BLaER1 treated with 17β-estradiol and CSF1 and Interleukin-3, amounts not matched to agents 10 nM and 100 nM (cell line): Measurements from ENCODE around the gene BRD4.
"Not testable (repeated sequence)": the region's sequence is repeated elsewhere in the genome, so short reads cannot be mapped to it uniquely, and the experiment has no call there.

Experiments
- H3K27ac ChIP-seq, 11 experiments: shearing (Covaris generic); formaldehyde crosslinking; 2 replicates each; pipeline ENCODE4 v1.8.1; 2022
- H3K27me3 ChIP-seq, 11 experiments: shearing (Covaris generic); formaldehyde crosslinking; 2 replicates each; pipeline ENCODE4 v1.8.1; 2022
- H3K36me3 ChIP-seq, 11 experiments: shearing (Covaris generic); formaldehyde crosslinking; 2 replicates each; pipeline ENCODE4 v1.8.1; 2022
- H3K4me1 ChIP-seq, 10 experiments: shearing (Covaris generic); formaldehyde crosslinking; 2 replicates each; pipeline ENCODE4 v1.8.1; 2022
- H3K4me2 ChIP-seq, 11 experiments: shearing (Covaris generic); formaldehyde crosslinking; 2 replicates each; pipeline ENCODE4 v1.8.1; 2022
- H3K4me3 ChIP-seq, 10 experiments: shearing (Covaris generic); formaldehyde crosslinking; 2 replicates each; pipeline ENCODE4 v1.8.1; 2022
- H3K9ac ChIP-seq, 11 experiments: shearing (Covaris generic); formaldehyde crosslinking; 2 replicates each; pipeline ENCODE4 v1.8.1; 2022
- H3K9me3 ChIP-seq, 11 experiments: shearing (Covaris generic); formaldehyde crosslinking; replicated peaks in 1 of 11; 2 replicates each; pipeline ENCODE4 v1.8.1; 2022
- H4K20me1 ChIP-seq, 11 experiments: shearing (Covaris generic); formaldehyde crosslinking; 2 replicates each; pipeline ENCODE4 v1.8.1; 2022
- Cebpa-rat ChIP-seq, 11 experiments: shearing (Covaris generic); IDR thresholded peaks; 2 replicates each; pipeline ENCODE4 v1.8.1; 2022

The BRD4 gene

DNA sequence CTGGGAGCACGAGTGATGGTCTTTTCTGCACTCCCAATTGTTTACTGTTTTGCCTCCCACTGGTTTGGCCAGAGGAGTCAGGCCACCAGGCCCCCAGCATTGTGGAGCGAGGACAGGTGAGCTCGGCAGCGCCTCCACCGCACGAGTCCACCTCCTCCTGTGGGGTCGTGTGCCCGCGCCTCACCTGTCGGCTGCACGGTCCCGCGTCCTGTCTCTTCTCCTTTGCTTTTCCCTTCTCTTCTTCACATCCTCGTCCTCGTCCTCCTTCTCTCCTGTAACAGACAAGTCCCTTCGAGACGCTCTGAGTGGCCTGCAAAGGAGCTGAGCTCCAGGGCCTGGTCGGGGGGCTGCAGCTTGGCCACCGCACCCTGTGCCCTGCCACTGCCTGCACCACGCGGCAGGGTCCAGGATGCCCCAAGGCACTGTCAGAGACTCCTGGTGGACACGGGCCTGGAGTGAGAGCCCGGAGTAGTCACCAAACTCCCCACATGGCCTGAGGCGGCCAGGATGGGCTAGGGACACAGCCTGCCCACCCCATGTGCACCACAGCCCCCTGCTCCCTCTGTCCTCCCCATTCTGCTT lies 35.8 kb upstream of the BRD4 start:
- Histone ChIP-seq H4K20me1 (peaks cover 20 to 85% (median 71%) of the 10 kb centered on the region in 11 experiments; a peak in 21 of 22 replicates), H3K36me3 (peaks cover 89 to 98% (median 96%) of the 10 kb centered on the region in 11 experiments), H3K4me1 (peaks cover 0 to 6% (median 2%) of the 10 kb centered on the region in 10 experiments; a peak in 9 of 20 replicates), H3K27ac (no peak overlapping the region), H3K4me2 (no peak overlapping the region), H3K9me3 (peaks cover 0 to 18% (median 12%) of the 10 kb centered on the region in 11 experiments; a peak in 16 of 22 replicates), H3K9ac (no peak overlapping the region), H3K27me3 (no peaks in the 10 kb centered on the region), H3K4me3 (no peak overlapping the region)
- no peak for TF ChIP-seq Cebpa-rat (IDR thresholded peaks at IDR 0.05)

DNA sequence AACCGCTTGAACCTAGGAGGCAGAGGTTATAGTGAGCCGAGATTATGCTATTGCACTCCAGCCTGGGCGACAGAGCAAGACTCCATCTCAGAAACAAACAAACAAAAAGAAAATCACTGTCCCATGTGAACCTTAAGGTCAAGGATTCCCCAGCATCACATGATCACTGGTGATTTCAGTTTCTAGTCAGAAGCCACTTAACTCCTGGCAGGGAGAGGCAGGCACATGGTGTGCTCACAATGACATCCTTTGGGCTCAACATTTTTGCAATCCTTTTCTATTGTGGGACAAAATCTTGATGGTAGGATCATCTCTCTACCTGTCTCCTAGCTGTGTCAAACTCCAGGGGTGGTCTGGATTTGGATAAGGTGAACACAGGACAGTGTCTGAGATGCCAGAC lies 35.1 kb upstream of the BRD4 start:
- Histone ChIP-seq H3K4me3 (no peak overlapping the region), H3K9ac (no peak overlapping the region), H3K36me3 (peaks cover 82 to 92% (median 89%) of the 10 kb centered on the region in 11 experiments), H3K4me2 (no peak overlapping the region), H3K27me3 (no peaks in the 10 kb centered on the region), H4K20me1 (peaks cover 13 to 78% (median 64%) of the 10 kb centered on the region in 11 experiments; a peak in 19 of 22 replicates), H3K9me3 (peaks cover 0 to 18% (median 12%) of the 10 kb centered on the region in 11 experiments; a peak in 16 of 22 replicates), H3K27ac (no peak overlapping the region), H3K4me1 (no peaks in the 10 kb centered on the region; a peak in 2 of 20 replicates)
- TF ChIP-seq Cebpa-rat (IDR thresholded peaks at IDR 0.05) = no peak

DNA sequence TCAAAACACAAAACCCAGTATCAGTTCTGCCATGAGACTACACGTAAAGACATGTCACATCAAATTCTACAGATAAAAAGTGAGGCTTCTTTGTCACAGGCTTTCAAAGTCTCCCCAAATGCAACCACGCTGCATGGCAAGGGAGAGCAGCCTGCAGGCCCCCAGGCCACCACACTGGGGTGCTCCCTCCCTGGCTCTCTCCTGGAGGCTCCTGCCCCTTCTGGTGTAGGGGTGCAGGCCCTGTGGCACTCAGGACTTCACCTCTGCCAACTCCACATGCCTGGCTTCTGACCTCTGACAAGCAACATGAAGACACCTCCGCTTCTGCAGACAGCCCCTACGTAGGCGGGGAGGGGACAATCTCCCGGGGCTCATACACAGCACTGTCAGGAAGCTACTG lies 32.9 kb upstream of the BRD4 start:
- no peaks in the 10 kb centered on the region for H3K27me3 ChIP-seq
- H3K4me1 ChIP-seq = peaks cover 0 to 5% (median 0%) of the 10 kb centered on the region in 10 experiments; a peak in 4 of 20 replicates
- peaks cover 81 to 92% (median 87%) of the 10 kb centered on the region in 11 experiments for H3K36me3 ChIP-seq
- no peak for TF ChIP-seq Cebpa-rat (IDR thresholded peaks at IDR 0.05)
- H4K20me1 ChIP-seq = peaks cover 7 to 74% (median 52%) of the 10 kb centered on the region in 11 experiments; a peak in 20 of 22 replicates
- H3K4me3 ChIP-seq = no peak overlapping the region
- H3K9me3 ChIP-seq = peaks cover 0 to 18% (median 12%) of the 10 kb centered on the region in 11 experiments; a peak in 16 of 22 replicates
- no peak overlapping the region for H3K27ac ChIP-seq
- H3K4me2 ChIP-seq = no peak overlapping the region
- no peak overlapping the region for H3K9ac ChIP-seq

DNA sequence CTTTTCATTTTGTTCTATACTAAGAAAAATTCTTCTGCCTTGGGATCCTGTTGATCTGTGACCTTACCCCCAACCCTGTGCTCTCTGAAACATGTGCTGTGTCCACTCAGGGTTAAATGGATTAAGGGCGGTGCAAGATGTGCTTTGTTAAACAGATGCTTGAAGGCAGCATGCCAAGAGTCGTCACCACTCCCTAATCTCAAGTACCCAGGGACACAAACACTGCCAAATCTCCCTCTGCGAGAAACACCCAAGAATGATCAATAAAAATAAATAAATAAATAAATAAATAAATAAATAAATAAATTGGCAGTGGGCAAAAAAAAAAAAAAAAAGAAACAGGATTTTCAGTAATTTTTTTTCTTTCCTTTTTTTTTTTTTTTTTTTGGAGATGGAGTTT lies 31.5 kb upstream of the BRD4 start:
- Histone ChIP-seq H3K4me1 (peaks cover 0 to 18% (median 7%) of the 10 kb centered on the region in 10 experiments; a peak in 10 of 20 replicates), H3K9me3 (peaks cover 0 to 18% (median 12%) of the 10 kb centered on the region in 11 experiments; a peak in 16 of 22 replicates), H4K20me1 (peaks cover 19 to 74% (median 53%) of the 10 kb centered on the region in 11 experiments; a peak in 20 of 22 replicates), H3K36me3 (peaks cover 81 to 92% (median 87%) of the 10 kb centered on the region in 11 experiments)
- not testable (repeated sequence) for H3K4me2 ChIP-seq, H3K9ac ChIP-seq, H3K27ac ChIP-seq, H3K4me3 ChIP-seq, H3K27me3 ChIP-seq

DNA sequence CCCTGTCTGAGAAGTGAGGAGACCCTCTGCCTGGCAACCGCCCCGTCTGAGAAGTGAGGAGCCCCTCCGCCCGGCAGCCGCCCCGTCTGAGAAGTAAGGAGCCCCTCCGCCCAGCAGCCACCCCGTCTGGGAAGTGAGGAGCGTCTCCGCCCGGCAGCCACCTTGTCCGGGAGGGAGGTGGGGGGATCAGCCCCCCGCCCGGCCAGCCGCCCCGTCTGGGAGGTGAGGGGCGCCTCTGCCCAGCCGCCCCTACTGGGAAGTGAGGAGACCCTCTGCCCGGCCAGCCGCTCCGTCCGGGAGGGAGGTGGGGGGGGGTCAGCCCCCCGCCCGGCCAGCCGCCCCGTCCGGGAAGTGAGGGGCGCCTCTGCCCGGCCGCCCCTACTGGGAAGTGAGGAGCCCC lies 30.7 kb upstream of the BRD4 start:
- H3K27ac ChIP-seq, H3K4me2 ChIP-seq, H3K9ac ChIP-seq, H3K27me3 ChIP-seq, H3K4me3 ChIP-seq: not testable (repeated sequence)
- Histone ChIP-seq H4K20me1 (peaks cover 21 to 74% (median 47%) of the 10 kb centered on the region in 11 experiments; a peak in 20 of 22 replicates), H3K9me3 (peaks cover 0 to 18% (median 12%) of the 10 kb centered on the region in 11 experiments; a peak in 16 of 22 replicates), H3K36me3 (peaks cover 81 to 92% (median 87%) of the 10 kb centered on the region in 11 experiments), H3K4me1 (peaks cover 0 to 21% (median 7%) of the 10 kb centered on the region in 10 experiments; a peak in 10 of 20 replicates)

DNA sequence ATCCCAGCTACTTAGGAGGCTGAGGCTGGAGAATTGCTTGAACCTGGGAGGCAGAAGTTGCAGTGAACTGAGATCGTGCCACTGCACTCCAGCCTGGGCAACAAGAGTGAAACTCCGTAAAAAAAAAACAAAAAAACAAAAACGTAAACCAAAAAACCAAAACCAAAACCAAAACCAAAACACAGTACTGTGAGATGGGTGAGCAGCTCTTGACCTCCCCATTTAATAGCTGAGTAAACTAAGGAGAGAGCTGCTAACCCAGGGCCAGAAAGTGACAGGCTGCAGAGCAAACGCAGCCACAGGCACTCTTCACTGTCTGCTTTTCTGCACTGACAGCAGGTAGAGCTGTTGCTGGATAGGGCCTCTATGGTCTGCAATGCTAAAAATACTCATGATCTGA lies 27.7 kb upstream of the BRD4 start:
- H3K27ac ChIP-seq, H3K4me3 ChIP-seq, H3K27me3 ChIP-seq, H3K9ac ChIP-seq, H3K9me3 ChIP-seq: not testable (repeated sequence)
- Histone ChIP-seq H3K36me3 (peaks cover 80 to 92% (median 87%) of the 10 kb centered on the region in 11 experiments), H3K4me2 (0 out of 22 replicates have a peak overlapping the region, but pooled peaks of 1 of the 11 experiments have one; percentile 19), H4K20me1 (peaks cover 16 to 78% (median 52%) of the 10 kb centered on the region in 11 experiments; a peak in 21 of 22 replicates), H3K4me1 (peaks cover 0 to 21% (median 7%) of the 10 kb centered on the region in 10 experiments; a peak in 10 of 20 replicates)

DNA sequence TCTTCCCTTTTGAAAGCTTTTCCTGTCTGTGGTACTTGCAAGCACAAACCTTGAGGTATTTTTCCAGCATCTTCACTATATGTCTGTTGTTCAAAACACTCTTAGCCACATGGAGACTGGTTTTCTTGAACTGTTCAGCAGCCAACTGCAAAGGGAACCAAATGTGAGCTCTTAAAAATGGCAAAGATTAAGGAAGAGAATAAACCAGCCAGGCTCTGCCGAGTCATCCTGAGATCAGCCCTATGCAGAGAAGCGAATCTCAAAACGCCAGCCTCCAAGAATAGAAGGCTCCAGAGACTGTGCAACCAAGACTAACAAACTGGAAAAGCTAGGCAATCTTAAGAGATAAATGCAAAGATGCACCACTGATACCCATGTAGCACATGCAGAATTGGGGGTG lies 26.6 kb upstream of the BRD4 start:
- peak overlapping the region in 1 of 11 experiments; percentile 0; a peak in 1 of 22 replicates for H3K9ac ChIP-seq
- no peaks in the 10 kb centered on the region for H3K27me3 ChIP-seq
- no peak overlapping the region for H3K4me3 ChIP-seq
- H4K20me1 ChIP-seq = peaks cover 15 to 82% (median 58%) of the 10 kb centered on the region in 11 experiments; a peak in 21 of 22 replicates
- H3K27ac ChIP-seq = peak overlapping the region in 7 of 11 experiments; percentile 13 to 45 (median 19); a peak in 9 of 22 replicates
- H3K4me1 ChIP-seq = peaks cover 0 to 21% (median 7%) of the 10 kb centered on the region in 10 experiments; a peak in 10 of 20 replicates
- peaks cover 83 to 92% (median 87%) of the 10 kb centered on the region in 11 experiments for H3K36me3 ChIP-seq
- no peaks in the 10 kb centered on the region; a peak in 2 of 22 replicates for H3K9me3 ChIP-seq
- H3K4me2 ChIP-seq = peak overlapping the region in 5 of 11 experiments; percentile 8 to 41 (median 28); a peak in 4 of 22 replicates
- no peak for TF ChIP-seq Cebpa-rat (IDR thresholded peaks at IDR 0.05)

DNA sequence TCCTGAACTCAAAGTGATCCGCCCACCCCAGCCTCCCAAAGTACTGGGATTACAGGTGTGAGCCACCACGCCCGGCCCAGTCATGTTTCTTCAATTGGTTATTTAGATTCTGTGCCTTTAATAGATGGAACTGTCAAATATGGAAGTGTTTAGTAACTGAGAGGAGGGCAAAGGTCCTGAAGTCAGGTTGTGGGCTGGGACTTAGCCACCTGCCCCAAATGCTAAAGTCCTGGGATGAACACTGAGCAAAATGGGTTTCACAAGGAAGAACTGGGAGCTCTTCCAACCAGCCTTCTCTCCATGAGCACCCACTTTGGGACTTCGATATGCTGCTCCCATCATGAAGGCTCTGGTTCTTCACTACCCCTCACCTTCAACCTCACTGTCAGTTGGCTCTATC lies 25.6 kb upstream of the BRD4 start:
- peaks cover 0 to 21% (median 7%) of the 10 kb centered on the region in 10 experiments; a peak in 10 of 20 replicates for H3K4me1 ChIP-seq
- H3K36me3 ChIP-seq = peaks cover 92 to 97% (median 94%) of the 10 kb centered on the region in 11 experiments

DNA sequence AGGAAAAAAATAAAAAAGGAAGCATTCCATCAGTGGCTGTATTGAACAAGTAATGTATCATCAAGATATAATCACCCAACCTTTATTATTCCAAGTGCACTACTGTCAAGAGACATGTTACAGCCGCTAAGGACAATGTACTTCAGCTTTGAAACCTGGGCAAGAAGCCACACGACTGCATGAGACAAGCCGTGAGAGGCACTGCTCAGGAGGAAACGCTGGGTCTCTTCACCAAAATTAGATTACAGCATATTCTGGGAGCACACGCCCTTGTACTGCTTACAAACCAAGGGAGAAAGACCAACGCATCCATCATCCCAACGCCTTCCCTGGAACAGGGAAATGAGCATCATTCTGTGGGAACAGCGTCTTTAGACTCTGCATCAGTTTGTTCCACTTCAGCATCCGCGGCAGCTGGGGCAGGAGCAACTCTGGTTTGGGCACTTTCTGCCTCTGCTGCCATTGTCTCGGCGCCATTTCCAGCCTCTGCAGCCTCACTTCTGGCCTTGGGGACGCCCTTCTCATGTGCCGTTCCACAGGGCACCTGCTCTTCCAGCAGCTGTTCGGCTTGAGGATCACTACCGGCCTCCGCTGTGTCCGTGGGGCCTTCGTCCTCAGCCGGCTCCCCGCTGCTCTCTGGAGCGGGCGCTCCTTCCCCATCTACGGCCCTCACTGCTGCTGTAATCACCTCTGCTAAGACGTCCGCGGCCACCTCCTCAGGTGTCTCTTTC lies 22.4 kb upstream of the BRD4 start:
- Histone ChIP-seq H3K4me1 (peaks cover 0 to 14% (median 7%) of the 10 kb centered on the region in 10 experiments; a peak in 10 of 20 replicates), H3K9ac (no peak overlapping the region), H3K9me3 (no peaks in the 10 kb centered on the region), H3K4me3 (no peak overlapping the region), H3K36me3 (peaks cover 75 to 96% (median 87%) of the 10 kb centered on the region in 11 experiments), H4K20me1 (peaks cover 11 to 96% (median 61%) of the 10 kb centered on the region in 11 experiments; a peak in 21 of 22 replicates), H3K27ac (no peak overlapping the region), H3K27me3 (no peaks in the 10 kb centered on the region), H3K4me2 (no peak overlapping the region)
- TF ChIP-seq Cebpa-rat (IDR thresholded peaks at IDR 0.05) = no peak

More for the DNA sequence above, 25.6 kb upstream of the BRD4 start:
- peaks cover 15 to 92% (median 66%) of the 10 kb centered on the region in 11 experiments; a peak in 21 of 22 replicates for H4K20me1 ChIP-seq
- H3K9ac ChIP-seq = no peak overlapping the region
- H3K27me3 ChIP-seq = no peaks in the 10 kb centered on the region
- TF ChIP-seq Cebpa-rat (IDR thresholded peaks at IDR 0.05) = no peak
- H3K9me3 ChIP-seq = no peaks in the 10 kb centered on the region
- H3K27ac ChIP-seq = no peak overlapping the region
- H3K4me3 ChIP-seq = no peak overlapping the region
- no peak overlapping the region for H3K4me2 ChIP-seq
